ENCODE measurements around the gene TMEM92.

Gene TMEM92

DNA sequence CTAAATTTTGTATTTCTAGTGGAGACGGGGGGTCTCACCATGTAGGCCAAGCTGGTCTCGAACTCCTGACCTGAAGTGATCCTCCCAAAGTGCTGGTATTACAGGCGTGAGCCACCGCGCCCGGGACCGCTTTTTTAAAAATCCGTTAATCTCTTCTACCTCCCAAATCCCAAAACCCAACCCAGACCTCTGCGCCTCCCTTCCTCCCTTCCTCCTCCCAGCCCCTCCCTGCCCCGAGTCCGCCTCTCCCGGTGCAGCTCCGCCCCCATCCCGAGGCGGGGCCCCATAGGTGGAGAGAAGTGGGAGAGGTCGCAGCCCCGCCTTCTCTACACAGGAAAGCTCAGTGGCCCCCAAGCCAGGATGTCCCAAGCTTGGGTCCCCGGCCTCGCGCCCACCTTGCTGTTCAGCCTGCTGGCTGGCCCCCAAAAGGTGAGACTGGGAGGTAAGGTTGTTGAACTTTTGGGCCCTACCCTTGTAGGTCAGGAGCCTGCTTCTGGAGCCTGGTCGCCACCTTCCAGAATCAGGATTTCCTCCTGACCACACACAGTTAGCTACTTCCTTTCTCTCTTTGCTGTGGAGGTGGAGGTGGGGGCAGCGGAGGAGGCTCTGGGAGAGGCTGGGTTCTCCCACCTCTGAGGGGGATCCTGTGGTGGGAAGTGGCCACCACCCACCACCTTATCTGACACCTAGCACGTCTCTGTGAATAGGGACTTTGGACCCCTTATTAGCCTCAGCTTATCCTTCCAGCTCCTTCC, at the start of gene TMEM92:
TMEM92 (plus strand) TSS at position 325 of the 755 bp plus-strand sequence; CDS start at position 361, 36 bp downstream.
- TF ChIP-seq, protein P1, sequence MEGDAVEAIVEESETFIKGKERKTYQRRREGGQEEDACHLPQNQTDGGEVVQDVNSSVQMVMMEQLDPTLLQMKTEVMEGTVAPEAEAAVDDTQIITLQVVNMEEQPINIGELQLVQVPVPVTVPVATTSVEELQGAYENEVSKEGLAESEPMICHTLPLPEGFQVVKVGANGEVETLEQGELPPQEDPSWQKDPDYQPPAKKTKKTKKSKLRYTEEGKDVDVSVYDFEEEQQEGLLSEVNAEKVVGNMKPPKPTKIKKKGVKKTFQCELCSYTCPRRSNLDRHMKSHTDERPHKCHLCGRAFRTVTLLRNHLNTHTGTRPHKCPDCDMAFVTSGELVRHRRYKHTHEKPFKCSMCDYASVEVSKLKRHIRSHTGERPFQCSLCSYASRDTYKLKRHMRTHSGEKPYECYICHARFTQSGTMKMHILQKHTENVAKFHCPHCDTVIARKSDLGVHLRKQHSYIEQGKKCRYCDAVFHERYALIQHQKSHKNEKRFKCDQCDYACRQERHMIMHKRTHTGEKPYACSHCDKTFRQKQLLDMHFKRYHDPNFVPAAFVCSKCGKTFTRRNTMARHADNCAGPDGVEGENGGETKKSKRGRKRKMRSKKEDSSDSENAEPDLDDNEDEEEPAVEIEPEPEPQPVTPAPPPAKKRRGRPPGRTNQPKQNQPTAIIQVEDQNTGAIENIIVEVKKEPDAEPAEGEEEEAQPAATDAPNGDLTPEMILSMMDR (IDR thresholded peaks at IDR 0.05; ENCODE audit: insufficient read depth, low read depth, low read length, missing control alignments) = no peak

DNA sequence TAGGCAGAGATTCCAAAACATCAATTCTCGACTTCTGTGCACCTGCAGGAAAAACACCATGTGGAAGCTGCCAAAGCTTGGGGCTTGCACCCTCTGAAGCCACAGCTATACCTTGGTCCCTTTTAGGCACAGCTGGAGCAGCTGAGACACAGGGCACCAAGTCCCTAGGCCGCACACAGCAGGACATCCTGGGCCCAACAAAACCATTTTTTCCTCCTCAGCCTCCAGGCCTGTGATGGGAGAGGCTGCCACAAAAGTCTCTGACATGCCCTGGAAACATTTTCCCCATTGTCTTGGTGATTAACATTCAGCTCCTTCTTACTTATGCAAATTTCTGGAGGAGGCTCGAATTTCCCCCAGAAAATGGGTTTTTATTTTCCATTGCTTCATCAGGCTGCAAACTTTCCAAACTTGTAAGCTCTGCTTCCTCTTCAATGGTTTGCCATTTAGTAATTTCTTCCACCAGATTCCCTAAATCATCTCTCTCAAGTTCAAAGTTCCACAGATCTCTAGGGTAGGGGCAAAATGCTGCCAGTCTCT, 48.5 kb upstream of the TMEM92 start:
- TF ChIP-seq, protein P1 (IDR thresholded peaks at IDR 0.05; ENCODE audit: insufficient read depth, low read depth, low read length, missing control alignments) = no peak
- no peak for DNase-seq (ENCODE audit: low read depth)
- H3K4me3 ChIP-seq (ENCODE audit: low read depth, low read length) = no peak overlapping the region

More for the DNA sequence above, at the start of gene TMEM92:
- no peak for DNase-seq (ENCODE audit: low read depth)
- H3K4me3 ChIP-seq (ENCODE audit: low read depth, low read length) = no peak within 1 kb of the TSS

DNA sequence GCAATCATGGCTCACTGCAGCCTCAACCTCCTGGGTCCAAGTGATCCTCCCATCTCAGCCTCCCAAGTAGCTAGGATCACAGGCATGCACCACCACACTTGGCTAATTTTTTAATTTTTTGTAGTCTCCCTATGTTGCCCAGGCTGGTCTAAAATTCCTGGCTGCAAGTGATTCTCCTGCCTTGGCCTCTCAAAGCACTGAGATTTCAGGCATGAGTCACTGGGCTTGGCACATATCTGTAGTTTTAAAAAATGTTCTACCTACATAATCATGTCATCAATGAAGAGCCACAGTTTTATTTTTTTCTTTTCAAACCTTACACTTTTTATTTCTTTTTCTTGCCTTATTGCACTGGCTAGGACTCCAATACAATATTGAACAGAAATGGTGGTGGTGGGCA, 39.7 kb upstream of the TMEM92 start:
- DNase-seq (ENCODE audit: low read depth) = no peak
- no peak overlapping the region for H3K4me3 ChIP-seq (ENCODE audit: low read depth, low read length)
- TF ChIP-seq, protein P1 (IDR thresholded peaks at IDR 0.05; ENCODE audit: insufficient read depth, low read depth, low read length, missing control alignments) = no peak

DNA sequence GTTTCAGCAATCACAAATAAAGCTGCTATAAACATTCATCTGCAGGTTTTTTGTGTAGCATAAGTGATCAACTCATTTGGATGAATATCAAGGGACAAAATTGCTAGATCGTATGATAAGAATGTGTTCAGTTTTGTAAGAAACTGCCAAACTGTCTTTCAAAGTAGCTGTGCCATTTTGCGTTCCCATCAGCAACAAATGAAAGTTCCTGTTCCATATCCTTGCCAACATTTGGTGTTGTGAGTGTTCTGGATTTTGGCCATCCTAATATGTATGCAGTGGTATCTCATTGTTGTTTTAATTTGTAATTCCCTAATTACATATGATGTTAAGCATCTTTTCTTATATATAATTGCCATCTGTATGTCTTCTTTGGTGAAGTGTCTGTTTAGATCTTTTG, 36.4 kb upstream of the TMEM92 start:
- no peak overlapping the region for H3K4me3 ChIP-seq (ENCODE audit: low read depth, low read length)
- DNase-seq (ENCODE audit: low read depth) = no peak
- TF ChIP-seq, protein P1 (IDR thresholded peaks at IDR 0.05; ENCODE audit: insufficient read depth, low read depth, low read length, missing control alignments) = no peak

DNA sequence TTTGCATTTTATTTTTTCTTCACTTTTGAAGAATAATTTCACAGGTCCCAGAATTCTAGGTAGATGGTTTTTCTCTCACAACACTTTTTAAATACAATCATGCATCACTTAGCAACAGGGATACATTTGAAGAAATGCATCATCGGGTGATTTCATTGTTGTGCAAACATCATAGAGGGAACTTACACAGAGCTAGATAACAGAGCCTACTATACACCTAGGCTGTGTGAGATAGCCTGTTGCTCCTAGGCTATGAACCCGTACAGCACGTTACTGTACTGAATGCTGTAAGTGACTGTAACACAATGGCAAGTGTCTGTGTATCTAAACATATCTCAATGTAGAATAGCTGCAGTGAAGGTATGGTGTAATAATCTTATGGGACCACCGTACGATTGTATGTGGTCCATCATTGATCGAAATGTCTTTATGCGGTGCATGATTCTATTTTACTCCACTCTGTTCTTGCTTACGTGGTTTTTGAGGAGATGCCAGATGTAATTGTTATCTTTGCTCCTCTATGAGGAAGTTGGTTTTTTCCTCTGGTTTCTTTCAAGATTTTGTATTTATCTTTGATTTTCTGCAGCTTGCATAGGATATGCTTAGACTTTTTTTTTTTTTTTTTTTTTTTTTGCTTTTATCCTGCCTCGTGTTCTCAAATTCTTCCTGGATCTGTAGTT, 35.5 kb upstream of the TMEM92 start:
- no peak for DNase-seq (ENCODE audit: low read depth)
- TF ChIP-seq, protein P1 (IDR thresholded peaks at IDR 0.05; ENCODE audit: insufficient read depth, low read depth, low read length, missing control alignments) = no peak
- H3K4me3 ChIP-seq (ENCODE audit: low read depth, low read length) = no peak overlapping the region

DNA sequence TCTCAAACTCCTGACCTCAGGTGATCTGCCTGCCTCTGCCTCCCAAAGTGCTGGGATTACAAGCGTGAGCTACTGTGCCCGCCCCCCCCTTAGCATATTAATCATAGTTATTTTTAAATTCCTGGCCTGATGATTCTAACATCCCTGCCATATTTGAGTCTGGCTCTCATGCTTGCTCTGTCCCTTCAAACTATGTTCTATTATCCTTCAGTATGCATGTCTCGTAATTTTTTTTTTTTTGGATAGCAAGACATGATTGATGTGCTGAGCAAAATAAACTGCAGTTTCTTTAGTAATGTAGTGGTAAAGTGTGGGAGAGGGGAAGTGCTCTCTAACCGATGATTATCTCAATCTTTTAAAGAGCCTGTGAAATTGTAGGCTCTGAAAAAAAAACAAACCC, 34.3 kb upstream of the TMEM92 start:
- TF ChIP-seq, protein P1 (IDR thresholded peaks at IDR 0.05; ENCODE audit: insufficient read depth, low read depth, low read length, missing control alignments) = no peak
- no peak overlapping the region for H3K4me3 ChIP-seq (ENCODE audit: low read depth, low read length)
- no peak for DNase-seq (ENCODE audit: low read depth)
